LHCN-M2 (cell line): ENCODE measurements around the gene ICOSLG. TPM values are rescaled to one million over a fixed set of nuclear protein-coding genes. Genes with fewer than 3 reads are reported as not detected.
"Not testable (repeated sequence)": the region's sequence is repeated elsewhere in the genome, so short reads cannot be mapped to it uniquely, and the experiment has no call there.

Source experiments
- DNase-seq: peaks from one replicate; pipeline ENCODE4 v3.0.0-alpha.2; 2012; ENCODE audit warnings: low read depth
- total RNA-seq: library from RNA; depleted of rRNA; stranded (reverse); fragments of >200 nt; gene quantifications from 2 replicates; pipeline ENCODE4 v1.2.3, GENCODE V29; 2014; rRNA removed

ICOSLG gene
- total RNA-seq, 1 experiment from 2014 or later, result under 0.01 TPM

DNA sequence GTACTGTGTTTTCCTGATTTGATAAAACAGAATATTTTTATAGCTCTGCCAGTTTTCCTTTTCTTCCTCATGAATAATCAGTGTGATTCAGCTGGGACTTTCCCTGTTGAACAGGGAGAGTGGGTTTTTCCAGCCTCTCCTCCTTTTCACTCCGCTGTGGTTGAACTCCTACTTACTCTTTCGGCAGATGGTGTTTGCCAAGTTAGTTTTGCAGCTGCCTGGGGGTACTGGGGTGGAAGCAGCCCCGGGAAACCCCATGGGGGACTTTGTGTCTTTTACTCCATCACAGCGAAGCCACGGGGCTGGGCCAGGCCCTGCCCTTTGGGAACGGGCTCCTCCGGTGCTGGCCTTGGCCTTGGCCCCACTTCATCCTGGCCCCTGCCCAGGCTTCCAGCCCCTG lies 55.9 kb downstream of the ICOSLG start:
- not testable (repeated sequence) for DNase-seq

DNA sequence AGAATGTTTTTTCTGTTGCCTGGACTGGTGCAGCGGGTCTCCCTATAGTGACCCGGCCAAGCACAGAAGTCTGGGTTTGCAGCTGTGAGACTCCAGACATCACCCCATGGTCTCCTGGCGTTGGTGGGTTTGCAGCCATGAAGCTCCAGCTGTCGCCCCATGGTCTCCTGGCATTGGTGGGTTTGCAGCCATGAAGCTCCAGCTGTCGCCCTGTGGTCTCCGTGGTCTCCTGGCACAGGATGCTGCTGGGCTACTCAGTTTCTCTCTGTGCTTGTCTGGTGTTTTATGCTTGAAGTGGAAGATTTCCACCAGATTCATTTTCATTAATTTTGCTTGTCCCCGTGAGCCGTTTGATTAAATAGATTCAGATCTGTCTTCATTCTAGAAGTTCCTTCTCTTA lies 58.5 kb downstream of the ICOSLG start:
- not testable (repeated sequence) for DNase-seq

DNA sequence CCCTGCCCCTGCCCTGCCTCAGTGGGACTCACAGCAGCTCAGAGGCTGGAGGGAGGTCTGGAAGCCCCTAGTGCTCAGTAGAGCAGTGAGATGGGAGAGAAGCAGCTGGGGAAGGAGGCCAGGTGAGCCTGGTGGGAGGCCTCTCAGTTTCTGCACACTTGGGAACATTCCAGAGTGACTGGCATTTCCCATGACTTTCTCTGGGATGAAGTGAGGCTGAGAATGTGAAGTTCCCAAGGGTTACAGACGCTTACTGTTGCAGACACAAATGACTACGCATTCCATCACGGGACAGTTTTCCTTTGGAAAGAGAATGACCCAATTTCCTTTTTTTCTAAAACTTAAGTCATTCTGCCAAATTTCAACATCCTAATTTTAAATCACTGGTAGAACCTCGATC lies 59.2 kb downstream of the ICOSLG start:
- not testable (repeated sequence) for DNase-seq

DNA sequence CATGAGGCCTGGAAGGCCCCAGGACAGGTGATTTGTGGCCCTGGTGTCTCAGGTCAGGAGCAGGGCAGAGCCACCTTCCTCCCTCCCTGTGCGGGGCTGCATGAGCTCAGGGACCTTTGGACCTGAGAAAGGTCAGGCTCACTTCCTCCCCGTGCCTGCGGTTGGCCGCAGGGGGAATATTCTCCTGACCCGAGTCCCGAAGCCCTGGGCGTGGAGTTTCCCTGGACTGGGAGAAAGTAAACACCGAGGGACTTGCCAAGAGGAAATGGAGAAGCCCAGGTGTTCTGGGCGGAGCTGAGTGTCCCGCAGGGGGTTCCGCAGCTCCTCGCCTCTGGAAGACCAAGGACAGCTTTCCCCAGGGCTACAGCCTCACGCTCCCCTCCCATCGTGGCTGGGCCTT lies 64.6 kb downstream of the ICOSLG start:
- DNase-seq, result not testable (repeated sequence)

DNA sequence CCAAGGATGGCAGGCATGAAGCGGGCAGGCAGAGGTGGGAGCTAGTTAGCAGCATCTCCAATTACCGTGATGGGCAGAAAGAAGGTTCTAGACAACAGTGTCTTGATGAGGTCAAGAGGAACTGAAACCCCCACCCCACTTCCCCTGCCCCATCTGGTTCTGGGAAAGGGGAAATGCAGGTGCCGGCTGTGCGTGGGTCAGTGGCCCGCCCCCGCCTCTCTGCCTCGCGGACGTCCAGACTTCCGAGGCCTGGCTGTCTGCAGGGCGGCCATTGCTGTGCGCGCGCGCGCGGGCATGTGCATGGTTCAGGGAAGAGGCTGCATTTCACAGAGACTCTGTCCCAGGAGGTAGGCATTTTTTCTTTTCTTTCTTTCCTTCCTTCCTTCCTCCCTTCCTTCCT lies 65.6 kb downstream of the ICOSLG start:
- not testable (repeated sequence) for DNase-seq

Other genes starting within 250 kb of the ICOSLG start
- gene TRAPPC10, start 228.6 kb downstream of the ICOSLG start, total RNA-seq, result 21.0 and 21.4 TPM in 2 replicates
- 28.0 and 36.8 TPM in 2 replicates for gene PWP2, start 133.5 kb downstream of the ICOSLG start, total RNA-seq
- gene GATD3, start 107.3 kb downstream of the ICOSLG start, total RNA-seq, result 18.6 and 35.3 TPM in 2 replicates
- gene DNMT3L, start 21.0 kb upstream of the ICOSLG start, total RNA-seq, result not detected in 2 replicates
- not detected in 2 replicates for gene AIRE, start 44.9 kb upstream of the ICOSLG start, total RNA-seq
- gene PFKL, start 59.1 kb upstream of the ICOSLG start, total RNA-seq, result 154 and 166 TPM in 2 replicates
- 15.7 and 19.0 TPM in 2 replicates for gene CFAP410, start 98.4 kb upstream of the ICOSLG start, total RNA-seq
- gene TRPM2, start 112.7 kb upstream of the ICOSLG start, total RNA-seq, result not detected in 2 replicates
- not detected in 2 replicates for gene LRRC3, start 214.6 kb upstream of the ICOSLG start, total RNA-seq